Gastrocnemius medialis (tissue), 4 donors: Measurements from ENCODE around the gene ARHGEF10L.

Experiments used
- POLR2A ChIP-seq, 2 donors: fragments of 450-650 bp; IDR thresholded peaks; one replicate each; pipeline ENCODE4 v1.6.1; 2017; ENCODE audit warnings: antibody characterized with exemption in 2 of 2, mild to moderate bottlenecking in 2 of 2, moderate library complexity in 2 of 2
- TF ChIP-seq, protein P1 (sequence below), 5 experiments: fragments of 450-650 bp in 3 of 5; fragments of 200-600 bp in 2 of 5; sonication (generic) in 2 of 5; IDR thresholded peaks in 4 of 5; conservative IDR thresholded peaks in 1 of 5; 1 replicate in 4 of 5; 2 replicates in 1 of 5; pipeline ENCODE4 v1.5.1; 2016 to 2019; ENCODE audit warnings: antibody characterized with exemption in 5 of 5, mild to moderate bottlenecking in 3 of 5, moderate library complexity in 3 of 5

DNA sequence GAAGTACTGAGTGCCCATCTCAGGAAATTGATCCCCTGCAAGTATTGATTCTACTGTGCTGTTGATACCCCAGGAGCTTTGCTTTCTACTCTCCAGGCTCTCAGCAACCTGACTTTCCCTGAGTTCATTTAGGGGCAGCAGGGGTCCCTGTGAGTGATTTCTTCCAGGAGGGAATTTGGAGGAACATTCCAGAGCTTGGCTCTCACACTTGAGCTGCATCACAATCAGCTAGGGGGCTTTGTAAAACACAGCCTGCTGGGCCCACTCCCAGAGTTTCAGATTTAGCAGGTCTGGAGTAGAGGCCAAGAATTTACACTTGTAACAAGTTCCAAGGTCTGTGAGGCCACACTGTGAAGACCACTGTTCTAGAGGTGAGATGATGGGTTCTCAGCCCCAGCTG, 199.6 kb downstream of the ARHGEF10L start:
- TF ChIP-seq POLR2A (IDR thresholded peaks at IDR 0.05) = no peak
- TF ChIP-seq, protein P1, sequence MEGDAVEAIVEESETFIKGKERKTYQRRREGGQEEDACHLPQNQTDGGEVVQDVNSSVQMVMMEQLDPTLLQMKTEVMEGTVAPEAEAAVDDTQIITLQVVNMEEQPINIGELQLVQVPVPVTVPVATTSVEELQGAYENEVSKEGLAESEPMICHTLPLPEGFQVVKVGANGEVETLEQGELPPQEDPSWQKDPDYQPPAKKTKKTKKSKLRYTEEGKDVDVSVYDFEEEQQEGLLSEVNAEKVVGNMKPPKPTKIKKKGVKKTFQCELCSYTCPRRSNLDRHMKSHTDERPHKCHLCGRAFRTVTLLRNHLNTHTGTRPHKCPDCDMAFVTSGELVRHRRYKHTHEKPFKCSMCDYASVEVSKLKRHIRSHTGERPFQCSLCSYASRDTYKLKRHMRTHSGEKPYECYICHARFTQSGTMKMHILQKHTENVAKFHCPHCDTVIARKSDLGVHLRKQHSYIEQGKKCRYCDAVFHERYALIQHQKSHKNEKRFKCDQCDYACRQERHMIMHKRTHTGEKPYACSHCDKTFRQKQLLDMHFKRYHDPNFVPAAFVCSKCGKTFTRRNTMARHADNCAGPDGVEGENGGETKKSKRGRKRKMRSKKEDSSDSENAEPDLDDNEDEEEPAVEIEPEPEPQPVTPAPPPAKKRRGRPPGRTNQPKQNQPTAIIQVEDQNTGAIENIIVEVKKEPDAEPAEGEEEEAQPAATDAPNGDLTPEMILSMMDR (IDR thresholded peaks at IDR 0.05 in 4 of 5, conservative IDR thresholded peaks at IDR 0.05 in 1 of 5) = no peak
